Activated T-cell treated with anti-CD3 and anti-CD28 coated beads for 48 hours (primary cell): ENCODE results near the gene MKKS.
"Not testable (repeated sequence)": the region's sequence is repeated elsewhere in the genome, so short reads cannot be mapped to it uniquely, and the experiment has no call there.

Source experiments
- DNase-seq: peaks from one replicate; pipeline ENCODE4 v3.0.0-alpha.2; 2020; ENCODE audit warnings: low read depth

The MKKS gene

DNA sequence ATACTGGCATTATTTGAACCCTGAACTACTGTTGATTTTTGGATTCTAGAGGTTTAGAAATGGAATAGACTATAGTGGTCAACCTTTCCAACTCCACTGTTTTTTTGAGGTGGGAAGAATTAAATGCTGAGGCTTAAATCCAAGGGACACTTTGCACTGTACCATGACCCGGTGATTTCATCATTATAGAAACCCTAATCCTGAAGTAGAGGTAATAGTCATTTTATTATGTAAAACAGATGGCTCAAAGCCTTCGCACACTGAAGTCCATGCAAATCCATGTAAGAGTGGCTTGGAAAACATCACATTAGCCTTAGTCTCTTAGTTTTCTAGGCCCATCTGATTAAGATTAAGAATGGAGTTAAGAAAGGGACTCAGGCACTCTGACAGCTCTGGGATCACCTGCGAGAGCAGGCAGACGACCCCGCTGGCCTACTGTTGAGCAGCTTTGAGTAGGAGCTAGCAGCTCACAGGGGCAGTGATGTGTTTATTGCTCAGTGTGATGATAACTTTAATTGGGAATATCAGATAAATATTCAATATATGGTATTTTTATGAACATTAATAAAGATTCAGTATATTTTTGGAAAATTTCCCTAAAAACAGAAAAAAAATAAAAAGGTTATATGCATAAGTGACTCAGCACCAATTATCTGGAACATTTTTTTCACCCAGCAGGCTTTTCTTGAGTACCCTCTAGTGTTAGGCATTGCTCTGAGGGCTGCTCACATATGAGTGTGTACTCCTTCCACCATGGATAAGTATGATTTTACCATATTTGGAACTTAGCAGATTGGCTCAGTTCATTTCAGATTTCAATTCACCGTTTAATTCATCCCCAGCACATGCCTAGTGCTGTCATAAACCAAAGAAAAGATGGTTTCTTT, 14.5 kb upstream of the MKKS start:
- DNase-seq, result no peak

GRCh38 chr20:10447028-10447427, 13.0 kb upstream of the MKKS start:
- DNase-seq, result no peak

GRCh38 chr20:10445758-10446157, 11.7 kb upstream of the MKKS start:
- no peak for DNase-seq

DNA sequence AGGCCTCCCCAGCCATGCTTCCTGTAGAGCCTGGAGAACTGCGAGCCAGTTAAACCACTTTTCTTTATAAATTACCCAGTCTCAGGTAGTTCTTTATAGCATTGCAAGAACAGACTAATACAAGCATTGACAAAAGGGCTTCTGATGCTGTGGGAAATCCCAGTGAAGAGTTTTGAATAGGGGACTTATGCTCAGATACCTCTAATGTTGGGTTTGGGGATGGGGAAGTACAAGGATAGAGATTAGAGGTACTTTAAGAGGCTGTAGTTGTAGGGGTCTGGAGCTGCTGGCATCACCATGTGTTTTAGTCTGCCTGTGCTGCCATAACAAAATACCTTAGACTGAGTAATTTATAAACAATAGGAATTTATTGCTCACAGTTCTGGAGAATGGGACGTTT, 9.9 kb upstream of the MKKS start:
- no peak for DNase-seq

DNA sequence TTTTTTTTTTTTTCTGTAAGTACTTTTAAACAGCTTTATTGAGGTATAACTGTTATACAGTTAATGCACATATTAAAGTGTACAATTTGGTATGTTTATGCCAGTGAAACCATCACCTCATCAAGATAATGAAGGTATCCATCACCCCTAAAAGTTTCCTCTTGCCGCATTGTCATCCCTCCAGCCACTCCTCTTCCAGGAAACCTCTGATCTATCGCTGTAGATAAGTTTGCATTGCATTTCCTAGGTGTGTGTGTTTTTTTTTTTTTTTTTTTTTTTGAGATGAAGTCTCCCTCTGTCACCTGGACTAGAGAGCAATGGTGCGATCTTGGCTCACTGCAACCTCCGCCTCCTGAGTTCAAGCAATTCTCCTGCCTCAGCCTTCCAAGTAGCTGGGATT, 4.2 kb upstream of the MKKS start:
- DNase-seq, result no peak

DNA sequence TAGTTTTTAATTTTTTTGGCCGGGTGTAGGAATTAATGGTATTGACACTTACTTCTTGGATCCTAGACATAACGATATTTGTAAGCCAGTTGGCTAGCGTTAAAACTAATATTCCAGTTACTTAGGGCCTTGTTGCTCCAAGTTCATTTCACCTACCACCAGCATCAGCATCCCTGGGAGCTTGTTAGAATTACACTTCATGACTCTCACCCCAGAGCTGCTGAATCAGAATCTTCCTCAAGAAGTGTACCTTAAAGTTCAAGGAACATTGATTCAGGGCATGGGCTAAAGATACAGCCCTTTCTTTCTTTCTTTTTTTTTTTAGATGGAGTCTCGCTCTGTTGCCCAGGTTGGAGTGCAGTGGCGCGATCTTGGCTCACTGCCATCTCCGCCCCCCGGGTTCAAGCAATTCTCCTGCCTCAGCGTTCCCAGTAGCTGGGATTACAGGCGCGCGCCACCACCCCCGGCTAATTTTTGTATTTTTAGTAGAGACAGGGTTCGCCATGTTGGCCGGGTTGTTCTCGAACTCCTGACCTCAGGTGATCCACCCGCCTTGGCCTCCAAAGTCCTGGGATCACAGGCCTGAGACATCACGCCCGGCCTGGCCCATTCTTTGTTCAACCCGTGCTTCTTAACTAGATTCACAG, 2.2 kb upstream of the MKKS start:
- no peak for DNase-seq

GRCh38 chr20:10434832-10435812, 1.1 kb upstream of the MKKS start, which contains the start of gene SLX4IP:
TSS of gene SLX4IP (plus strand) at chr20:10435305. CDS start at chr20:10458205, 22,900 bp downstream.
- DNase-seq, result peak; percentile 72

DNA sequence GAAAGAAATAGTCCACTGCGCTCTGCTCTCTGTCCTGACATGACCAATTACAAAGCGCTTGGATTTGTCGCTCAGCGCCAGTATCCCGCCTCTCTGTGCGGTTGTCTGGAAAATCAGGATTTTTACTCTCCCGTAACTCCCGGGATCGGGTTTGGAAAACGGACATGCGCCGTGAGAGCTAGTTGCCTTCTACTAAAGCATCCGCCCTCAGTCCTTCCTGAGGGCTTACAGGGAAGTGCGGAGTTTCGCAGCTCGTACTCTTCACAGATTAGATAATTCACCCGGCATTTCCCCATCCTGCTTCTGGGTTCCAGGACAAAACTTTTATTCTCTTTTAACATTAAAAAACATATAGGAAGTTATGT, 427 bp upstream of the MKKS start:
- DNase-seq, result peak; percentile 63

- DNase-seq, result no peak
Observed at GRCh38 chr20:10433014-10433622, 904 bp downstream of the MKKS start.

DNA sequence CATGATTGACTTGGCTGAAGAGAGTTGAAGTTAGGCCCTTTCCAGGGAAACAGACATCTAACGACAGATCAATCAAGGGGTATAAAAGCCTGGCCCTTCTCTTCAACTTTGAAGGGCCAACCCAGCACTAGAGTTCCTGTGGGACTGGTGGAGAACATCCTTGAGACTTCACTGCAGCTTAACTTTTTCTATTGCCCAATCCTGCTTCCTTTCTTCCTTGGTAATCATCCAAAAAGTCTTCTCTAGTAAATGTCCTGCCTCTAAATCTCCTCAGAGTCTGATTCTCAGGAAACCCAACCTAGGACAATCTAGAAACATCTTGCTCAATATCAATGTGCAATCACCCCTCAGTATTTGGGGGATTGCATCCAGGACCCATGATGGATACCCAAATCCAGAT, 1.9 kb downstream of the MKKS start:
- no peak for DNase-seq

- no peak for DNase-seq
Observed at GRCh38 chr20:10430704-10431103, 3.3 kb downstream of the MKKS start.

GRCh38 chr20:10430000-10430466, 4.0 kb downstream of the MKKS start:
- no peak for DNase-seq

- no peak for DNase-seq
Observed at GRCh38 chr20:10429443-10429981, 4.5 kb downstream of the MKKS start.

DNA sequence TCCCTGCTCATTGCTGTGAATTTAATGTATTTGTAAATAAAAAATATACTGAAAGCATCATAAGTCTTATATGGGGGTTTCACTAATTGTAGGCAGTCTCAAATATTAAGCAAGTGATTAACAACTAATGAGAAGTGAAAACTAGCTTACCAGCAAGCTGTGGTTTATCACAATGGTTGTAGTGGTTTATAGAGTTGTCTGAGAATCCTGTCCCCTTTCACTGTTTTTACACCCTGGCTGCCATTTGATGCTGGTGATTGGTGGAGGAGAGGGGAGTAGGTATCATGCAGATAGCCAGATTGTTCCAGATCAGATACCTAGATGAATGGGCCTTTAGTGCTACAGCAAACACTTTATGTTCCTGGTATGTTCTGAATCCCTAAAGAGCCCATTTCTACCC, 6.0 kb downstream of the MKKS start:
- DNase-seq, result no peak

DNA sequence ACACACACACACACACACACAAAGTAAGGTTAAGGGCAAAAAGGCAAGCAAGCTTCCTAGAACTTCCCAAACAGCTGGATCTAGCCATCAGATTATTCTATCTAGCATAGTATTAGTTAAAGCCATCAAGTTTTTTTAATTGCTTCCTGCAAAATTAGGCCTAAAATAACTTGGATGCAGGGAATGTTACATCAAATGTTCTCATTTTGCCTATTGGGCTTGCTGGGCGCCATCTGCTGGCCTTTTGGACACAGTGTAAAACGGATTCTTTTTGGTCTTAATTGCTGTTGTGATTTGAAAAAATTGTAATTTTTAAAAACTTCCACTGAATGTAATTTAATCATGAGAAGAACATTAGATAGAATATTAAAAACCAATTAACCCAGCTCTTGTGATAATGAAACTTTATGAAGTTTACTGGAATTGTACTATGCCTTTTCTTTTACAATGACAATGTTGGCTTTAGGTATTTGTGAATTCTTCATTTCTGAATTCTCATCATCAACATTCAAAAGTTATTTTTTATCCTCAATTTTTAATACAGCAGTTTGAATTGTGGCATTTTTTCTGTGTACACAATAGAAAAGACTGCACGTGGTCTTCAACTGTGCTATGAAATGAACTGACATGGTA, 6.8 kb downstream of the MKKS start:
- DNase-seq, result peak; percentile 25

GRCh38 chr20:10423735-10424134, 10.3 kb downstream of the MKKS start:
- no peak for DNase-seq

- DNase-seq, result no peak
Observed at GRCh38 chr20:10419550-10420133, 14.4 kb downstream of the MKKS start.

DNA sequence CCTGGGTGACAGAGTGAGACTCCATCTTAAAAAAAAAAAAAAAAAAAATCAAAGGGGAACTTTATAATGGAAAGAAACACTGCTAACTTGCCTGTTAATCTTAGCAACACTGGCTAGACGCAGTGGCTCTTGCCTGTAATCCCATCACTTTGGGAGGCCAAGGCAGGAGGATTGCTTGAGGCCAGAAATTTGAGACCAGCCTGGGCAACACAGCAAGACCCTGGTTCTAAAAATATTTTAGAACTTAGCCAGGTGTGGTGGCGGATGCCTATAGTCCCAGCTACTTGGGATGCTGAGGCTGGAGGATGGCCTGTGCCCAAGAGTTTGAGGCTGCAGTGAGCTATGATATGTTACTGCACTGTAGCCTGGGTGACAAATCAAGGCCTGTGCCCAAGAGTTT, 16.8 kb downstream of the MKKS start:
- DNase-seq, result not testable (repeated sequence)

GRCh38 chr20:10415013-10415650, 18.9 kb downstream of the MKKS start:
- DNase-seq, result no peak
